RPMI8226 (cell line): ENCODE data around the gene STX7.

ENCODE experiments used
- DNase-seq: peaks from one replicate; pipeline ENCODE4 v3.0.0-alpha.2; 2015

The STX7 gene

GRCh38 chr6:132506461-132506860, 6.5 kb downstream of the STX7 start:
- DNase-seq = no peak

DNA sequence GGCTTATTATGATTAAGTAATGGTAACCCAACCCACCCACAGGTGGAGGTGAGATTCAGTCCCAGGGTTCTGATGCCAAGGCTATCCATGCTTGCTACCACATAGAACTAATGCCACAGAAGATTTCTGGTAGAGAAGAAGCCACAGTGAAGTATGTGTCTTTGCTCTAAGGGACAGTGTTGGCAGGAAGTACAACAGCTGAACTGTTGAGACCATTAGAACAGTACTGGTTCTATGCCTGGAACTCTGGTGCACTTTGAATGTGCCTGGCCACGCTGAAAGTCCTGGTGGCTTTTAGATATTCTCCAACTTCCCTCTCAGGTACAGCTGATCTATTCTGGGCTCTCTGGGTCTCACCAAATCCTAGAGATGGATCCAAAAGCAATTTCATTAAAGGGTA, 7.8 kb downstream of the STX7 start:
- no peak for DNase-seq

GRCh38 chr6:132504757-132505156, 8.2 kb downstream of the STX7 start:
- DNase-seq = no peak

DNA sequence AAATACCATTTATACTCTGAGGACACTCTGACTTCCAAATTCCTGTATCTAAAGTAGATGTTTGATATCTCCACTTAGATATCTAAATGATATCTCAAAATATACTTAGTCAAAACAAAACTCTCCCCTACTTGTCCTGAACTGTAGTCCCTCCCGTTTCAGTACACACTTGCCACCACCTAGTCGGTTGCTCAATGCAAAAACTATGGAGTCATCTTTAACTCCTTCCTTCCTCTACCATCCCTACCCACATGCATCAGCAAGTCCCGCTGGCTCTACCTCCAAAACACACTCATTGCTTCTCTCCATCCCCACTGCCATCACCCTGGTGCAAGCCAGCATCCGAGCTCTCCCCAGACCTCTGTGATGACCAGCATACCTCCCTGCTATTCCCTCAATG, 13.2 kb downstream of the STX7 start:
- DNase-seq = no peak

GRCh38 chr6:132498638-132499037, 14.3 kb downstream of the STX7 start:
- no peak for DNase-seq

GRCh38 chr6:132496519-132497180, 16.3 kb downstream of the STX7 start:
- no peak for DNase-seq

- no peak for DNase-seq
These were observed 17.3 kb downstream of the STX7 start for GRCh38 chr6:132495604-132496079.

- DNase-seq = no peak
These were observed 18.0 kb downstream of the STX7 start for GRCh38 chr6:132494954-132495353.

DNA sequence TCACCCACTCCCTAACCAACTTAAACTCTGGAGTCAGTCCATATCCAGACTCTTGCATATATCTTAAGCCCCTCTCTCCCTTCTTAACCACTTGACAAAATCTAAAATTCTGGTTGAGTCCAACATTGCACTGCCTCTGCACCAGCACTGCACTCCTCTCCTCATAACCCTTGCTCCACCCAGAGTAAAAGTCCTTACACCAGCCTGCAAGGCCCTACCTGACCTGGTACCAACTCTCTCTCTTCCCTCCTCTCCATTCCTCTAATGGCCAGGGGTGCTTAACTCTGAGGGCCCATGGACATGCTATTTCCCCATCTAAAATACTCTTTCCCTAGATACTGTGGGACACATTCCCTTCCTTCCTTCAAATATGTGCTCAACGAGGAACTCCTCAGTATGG, 21.0 kb downstream of the STX7 start:
- DNase-seq = no peak

DNA sequence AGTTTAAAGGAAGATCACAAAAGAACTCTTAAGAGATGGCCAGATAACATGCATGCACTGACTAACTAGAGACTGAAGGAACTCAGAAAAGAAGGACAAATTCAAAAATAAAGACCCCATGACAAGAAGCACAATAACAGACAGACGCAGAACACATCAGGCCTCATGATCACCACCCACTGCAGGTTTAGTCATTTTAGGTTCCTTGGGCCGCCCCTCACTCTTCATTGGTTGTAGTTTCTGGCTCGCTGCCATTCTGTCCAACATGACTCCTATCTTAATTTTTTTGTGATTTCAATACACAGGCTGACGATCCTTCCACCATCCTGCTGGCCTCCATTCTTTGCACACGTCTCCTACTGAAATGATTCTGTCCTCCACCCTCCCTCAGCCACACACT, 21.6 kb downstream of the STX7 start:
- DNase-seq = no peak

GRCh38 chr6:132490478-132491204, 22.3 kb downstream of the STX7 start:
- no peak for DNase-seq

DNA sequence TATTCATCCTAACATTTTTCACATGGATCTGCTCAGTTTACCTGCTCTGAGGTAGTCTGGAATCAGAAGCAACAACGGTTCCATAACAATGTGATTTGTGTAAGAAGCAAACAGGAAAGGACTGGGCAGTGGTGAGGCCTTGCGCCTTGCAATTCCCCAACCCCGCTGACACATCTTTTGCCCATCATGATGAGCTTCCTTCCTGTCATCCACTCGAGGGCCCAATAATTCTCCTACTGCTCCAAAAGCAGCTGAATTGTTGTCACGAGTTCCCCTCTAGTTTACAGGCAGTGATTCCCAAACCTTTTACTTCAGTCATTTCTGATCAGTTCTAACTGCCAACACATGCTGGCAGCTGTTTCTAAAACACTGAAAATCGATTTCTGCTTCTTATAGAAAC, 22.9 kb downstream of the STX7 start:
- DNase-seq = no peak

GRCh38 chr6:132489376-132489775, 23.5 kb downstream of the STX7 start:
- DNase-seq = no peak

DNA sequence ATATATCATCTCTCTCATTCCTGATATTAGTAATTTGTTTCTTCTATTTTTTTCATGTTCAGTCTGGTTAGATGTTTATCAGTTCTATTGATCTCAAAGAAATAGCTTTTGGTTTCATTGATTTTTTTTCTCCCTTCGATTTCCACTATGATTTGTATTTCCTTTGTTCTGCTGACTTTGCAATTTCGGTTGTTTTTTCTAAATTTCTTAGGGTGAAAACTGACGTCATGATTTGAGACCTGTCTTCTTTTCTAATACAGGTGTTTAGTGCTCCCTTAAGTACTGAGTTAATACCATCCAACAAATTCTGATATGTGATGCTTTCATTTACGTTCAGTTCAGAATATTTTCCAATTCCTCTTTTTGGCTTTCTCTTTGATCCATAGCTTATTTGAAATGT, 25.2 kb downstream of the STX7 start:
- DNase-seq = no peak

DNA sequence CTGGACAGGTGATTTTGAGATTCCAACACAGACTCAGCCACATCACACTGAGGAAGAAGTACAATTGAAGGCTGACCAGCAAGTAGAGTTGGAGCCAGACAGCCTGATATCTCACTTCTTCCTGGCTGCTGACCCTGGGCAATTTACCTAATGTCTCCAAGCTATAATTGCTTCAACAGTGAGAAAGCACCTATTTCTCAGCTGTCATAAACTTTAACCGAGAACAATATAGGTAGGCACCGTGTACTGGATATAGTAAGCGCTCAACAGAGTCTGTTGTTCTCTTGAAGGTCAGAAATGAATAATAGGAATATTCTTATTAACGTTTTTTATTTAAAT, 28.3 kb downstream of the STX7 start:
- DNase-seq = no peak

DNA sequence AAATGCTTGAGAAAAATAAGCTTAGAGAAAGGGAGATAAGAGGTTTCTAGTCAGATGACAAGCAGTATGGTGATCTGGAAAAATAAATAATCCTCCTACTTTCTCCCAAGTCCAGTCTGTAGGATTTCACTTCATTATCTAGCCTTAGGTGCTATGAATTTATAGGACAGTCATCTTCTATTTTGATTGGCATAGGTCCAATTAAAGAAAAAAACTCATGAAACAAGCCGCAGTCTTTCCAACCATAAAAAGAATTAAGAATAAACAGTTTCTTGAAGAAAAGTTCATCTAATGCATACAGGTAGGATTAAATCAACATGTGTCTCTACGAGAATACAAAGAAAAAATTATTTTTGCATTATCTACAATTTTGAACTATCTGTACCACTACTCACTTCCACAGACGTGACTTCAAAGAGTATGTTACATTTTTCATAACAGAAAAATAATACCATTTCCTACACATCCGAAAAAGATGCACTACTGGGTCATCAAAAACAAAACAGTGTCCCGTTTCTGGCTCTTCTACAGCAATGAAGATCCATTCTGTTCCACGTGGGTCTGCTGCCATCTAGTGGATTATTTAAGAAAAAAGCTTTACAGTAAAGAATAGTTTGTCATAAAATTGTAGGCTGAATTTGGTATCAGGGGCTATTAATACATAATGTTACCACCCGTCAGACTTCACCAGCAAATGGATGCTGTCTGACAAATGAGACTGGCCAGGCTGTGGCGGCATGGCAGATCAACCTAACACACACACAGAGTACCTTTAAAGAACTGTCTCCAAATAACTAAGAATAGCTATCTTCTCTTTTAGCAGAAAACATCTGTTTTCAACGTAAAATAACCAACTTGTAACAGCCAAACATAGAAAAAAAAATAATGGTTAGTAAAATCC, 28.9 kb downstream of the STX7 start:
- peak; percentile 61 for DNase-seq

DNA sequence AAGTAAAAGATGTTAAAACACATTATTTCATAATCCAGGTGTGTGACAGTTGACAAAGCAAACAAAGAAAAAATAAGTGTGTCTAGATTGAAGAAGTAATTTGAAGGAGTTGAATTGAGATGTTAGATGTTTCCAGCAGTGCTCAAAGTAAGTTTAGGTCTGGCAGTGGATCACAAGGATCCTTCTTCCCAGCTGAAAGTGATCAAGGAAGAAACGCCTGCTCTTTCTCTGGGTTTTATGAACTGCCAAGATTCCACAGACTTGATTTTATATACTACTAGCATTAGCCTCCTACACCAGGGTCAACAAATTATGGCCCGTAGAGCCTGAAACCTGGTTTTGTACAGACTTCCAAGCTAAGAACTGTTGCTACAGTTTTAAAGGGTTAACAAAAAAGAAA, 30.3 kb downstream of the STX7 start:
- no peak for DNase-seq

GRCh38 chr6:132481189-132481588, 31.7 kb downstream of the STX7 start:
- no peak for DNase-seq

- no peak for DNase-seq
These were observed 33.8 kb downstream of the STX7 start for GRCh38 chr6:132479131-132479530.

GRCh38 chr6:132478674-132479073, 34.2 kb downstream of the STX7 start:
- no peak for DNase-seq

DNA sequence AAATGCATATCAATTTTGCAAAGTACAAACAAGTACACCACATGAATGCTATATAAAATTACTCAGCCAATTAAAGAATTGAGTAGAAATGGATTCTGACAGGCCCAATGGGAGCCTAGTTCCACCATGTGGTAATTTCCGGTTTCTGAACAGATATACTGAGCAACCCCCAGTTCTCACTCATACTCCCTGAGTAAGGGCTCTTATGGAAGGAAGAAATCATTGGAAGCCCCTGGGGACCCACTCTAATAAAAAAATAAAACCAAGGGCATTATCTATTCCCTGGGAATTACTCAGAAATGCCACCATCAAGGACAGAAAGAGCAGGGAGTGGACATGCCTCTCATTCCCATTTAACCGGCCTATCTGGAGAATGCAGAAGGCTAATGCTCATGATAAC, 34.6 kb downstream of the STX7 start:
- no peak for DNase-seq

DNA sequence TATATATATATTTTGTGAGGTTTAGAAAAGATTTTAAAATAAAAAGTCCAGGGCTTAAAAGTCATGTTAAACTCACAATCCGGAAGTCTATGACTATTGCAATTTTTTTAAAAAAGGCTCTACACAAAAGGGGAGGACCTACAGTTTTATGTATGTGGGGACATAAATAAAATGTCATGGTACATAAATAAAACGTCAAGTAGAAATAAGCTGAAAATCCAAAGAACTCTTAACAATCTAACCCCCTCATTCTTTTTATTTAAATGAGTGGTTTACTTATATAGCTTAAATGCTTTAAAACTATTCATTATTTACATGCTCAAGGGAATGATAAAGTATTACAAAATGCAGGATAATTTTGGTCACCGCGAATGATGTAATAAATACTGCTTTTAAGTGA, 36.2 kb downstream of the STX7 start:
- DNase-seq = no peak

DNA sequence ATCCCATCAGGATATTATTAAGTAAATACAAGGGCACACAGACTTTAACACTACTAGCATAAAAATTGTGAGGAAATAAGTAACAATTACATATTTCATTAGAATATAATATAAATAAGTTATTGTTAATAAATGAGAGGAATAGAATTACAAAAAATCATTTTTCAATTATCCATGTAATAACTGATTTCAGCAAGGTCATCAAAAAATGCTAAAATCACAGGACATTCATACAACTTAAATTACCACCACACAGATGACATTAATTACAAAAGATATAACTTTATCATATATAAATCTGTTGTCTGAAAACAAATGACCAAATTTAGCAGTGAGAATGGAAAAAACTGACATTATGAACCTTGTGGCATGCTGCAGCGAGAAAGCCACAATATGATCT, 37.0 kb downstream of the STX7 start:
- DNase-seq = no peak

DNA sequence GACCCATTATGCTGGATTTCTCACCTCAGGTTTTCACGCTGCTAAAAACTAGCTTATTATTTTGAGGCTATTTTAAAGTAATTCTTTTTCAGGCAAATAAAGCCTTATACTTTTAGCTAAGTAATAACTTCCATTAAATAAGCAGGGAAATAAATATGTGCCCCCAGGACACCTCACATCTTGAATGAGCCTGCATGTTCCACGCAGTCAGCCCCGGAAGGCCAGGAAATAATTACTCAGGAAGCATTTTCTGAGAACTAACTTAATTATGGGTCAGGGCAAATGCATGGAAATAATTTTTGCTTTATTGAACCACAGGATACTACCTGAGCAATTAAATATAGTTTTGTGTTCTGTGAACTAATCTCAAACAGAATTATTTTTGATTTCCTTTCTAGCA, 41.1 kb downstream of the STX7 start:
- no peak for DNase-seq
